Myocyte (in vitro differentiated cells): Measurements from ENCODE around the gene GALNS. TPM values are rescaled to one million over a fixed set of nuclear protein-coding genes. Genes with fewer than 3 reads are reported as not detected.
"Not testable (repeated sequence)": the region's sequence is repeated elsewhere in the genome, so short reads cannot be mapped to it uniquely, and the experiment has no call there.

Source experiments
- DNase-seq: peaks from one replicate; pipeline ENCODE4 v3.0.0-alpha.2; 2012; ENCODE audit warnings: low read depth
- total RNA-seq: library from RNA; depleted of rRNA; stranded (reverse); fragments of >200 nt; gene quantifications from 2 replicates; pipeline ENCODE4 v1.2.3, GENCODE V29; 2014

GALNS gene
- total RNA-seq, 1 donor from 2014 or later: 34.8 TPM

DNA sequence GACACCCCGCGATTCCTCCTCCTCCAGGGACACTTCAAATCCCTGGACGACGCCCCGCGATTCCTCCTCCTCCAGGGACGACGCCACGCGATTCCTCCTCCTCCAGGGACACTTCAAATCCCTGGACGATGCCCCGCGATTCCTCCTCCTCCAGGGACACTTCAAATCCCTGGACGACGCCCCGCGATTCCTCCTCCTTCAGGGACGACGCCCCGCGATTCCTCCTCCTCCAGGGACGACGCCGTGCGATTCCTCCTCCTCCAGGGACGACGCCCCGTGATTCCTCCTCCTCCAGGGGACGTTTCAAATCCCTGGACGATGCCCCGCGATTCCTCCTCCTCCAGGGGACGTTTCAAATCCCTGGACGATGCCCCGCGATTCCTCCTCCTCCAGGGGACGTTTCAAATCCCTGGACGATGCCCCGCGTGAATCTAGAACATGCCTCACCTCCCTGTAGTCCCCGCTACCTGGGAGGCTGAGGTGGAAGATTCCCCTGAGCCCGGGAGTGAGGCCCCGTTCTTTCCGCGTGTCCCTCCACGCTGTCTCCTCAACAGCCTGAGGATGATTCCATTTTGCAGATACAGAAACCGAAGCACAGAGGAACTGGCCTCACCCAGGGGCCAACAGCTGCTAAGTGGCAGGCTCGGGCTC, 33.1 kb upstream of the GALNS start:
- DNase-seq: not testable (repeated sequence)

DNA sequence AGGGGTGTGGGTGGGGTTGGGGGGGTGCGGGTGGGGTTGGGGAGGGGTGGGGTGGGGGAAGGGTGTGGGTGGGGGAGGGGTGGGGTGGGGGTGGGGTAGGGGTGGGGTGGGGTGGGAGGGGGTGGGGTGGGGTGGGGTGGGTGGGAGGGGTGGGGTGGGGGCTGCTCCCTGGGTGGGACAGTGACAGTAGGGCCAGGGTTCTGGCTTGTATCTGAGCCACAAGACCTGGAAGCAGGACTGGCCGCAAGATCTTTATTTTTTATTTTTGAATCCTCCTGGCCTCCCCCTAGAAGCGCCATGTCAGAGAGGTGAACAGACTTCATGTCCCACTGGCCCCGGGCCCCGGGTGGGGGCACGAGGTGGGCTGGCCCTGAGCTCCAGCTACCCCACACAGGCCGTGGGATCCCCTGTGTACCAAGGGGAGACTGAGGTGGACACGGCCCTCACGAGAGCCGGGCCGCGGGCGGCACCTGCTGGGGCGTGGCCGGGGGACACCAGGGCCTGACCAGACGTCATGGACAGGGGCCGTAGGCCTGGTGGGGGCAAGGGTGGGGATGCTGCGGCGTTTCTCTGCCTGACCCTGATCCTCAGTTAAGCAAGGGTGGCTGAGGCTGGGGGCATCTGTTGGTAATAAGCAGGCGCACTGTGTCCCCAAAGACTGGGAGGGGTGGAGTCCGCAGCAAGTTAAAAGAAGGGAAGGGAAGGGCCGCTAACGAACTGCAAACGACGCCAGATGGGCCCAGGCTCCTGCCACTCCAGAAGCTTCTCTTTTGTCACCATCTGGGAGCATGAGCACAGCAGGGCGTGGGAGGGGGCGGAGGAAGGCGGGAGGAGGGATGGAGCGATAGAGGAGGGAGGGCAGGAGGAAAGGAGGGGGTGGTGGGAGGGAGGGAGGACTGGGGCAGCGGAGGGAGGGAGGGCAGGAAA, 32.0 kb upstream of the GALNS start:
- no peak for DNase-seq

DNA sequence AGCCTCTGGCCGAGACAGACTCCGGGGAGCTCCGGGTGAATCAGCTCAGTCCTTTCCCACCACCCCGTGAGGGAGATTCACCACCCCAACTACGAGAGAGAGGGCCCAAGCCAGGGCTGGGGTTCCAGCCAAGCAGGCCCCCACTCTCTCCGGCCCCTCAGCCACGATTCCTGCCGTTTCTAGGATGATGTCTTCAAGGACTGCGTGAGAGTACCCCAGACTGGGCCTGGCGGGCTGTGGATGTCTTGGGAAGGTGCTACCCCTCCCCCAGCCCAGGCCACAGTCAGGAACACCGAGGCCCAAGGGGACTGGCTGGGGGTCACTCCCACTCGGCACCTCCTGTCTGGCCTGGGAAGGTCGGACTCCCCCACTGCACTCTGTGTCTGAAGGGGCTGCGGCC, 31.3 kb upstream of the GALNS start:
- DNase-seq: no peak

DNA sequence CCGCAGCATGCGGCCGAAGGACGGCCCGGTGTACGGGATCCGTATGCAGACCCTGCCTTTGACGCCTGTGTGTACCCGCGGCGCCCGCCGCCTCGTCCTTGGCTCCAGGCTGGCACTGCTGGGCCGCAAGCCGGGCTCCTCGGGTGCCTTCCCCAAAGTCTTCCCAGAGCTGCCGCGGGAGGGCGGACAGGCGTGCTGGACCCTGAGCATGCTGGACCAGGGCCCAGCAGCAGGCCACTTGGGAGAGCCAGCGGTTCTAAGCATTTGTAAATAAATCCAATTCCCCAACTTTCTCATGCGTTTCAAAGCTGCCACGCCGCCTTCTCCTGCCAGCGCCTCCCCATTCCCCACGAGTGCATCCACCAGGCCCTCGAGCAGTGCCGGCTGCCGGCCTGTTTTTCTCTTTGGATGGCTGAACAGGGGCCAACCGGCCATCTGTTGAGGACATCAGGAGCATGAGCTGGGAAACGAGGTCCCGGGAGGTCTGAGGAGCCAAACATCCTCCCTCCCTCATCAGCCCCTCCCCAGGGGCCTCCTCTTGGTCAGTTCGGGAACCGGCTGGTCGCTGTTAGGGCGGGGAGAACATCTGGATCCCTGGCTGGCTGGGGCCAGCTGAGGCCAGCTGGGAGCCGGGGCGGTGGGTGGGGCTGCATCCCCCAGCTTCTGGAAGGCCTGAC, 30.2 kb upstream of the GALNS start:
- peak; percentile 71 for DNase-seq

DNA sequence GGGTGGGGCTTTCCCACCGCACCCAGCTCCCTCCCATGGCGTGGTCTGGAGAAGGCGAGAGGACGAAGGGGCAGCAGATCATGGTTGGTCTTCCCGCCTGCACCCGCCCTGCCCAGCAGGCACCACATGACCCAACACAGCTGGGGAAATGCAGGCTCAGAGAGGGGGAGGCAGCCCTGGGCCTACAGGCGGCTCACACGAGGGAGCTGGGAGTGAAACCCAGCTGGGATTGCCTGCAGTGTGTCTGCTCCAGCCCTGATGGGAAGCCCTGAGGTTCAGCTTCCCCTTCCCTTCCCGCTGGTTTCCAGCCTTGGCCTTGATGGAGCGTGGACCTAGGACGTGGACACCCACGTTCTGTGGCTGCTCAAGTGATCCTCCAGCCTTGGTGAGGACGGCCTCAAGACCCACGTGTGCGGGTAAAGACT, 29.7 kb upstream of the GALNS start:
- DNase-seq: peak; percentile 52

DNA sequence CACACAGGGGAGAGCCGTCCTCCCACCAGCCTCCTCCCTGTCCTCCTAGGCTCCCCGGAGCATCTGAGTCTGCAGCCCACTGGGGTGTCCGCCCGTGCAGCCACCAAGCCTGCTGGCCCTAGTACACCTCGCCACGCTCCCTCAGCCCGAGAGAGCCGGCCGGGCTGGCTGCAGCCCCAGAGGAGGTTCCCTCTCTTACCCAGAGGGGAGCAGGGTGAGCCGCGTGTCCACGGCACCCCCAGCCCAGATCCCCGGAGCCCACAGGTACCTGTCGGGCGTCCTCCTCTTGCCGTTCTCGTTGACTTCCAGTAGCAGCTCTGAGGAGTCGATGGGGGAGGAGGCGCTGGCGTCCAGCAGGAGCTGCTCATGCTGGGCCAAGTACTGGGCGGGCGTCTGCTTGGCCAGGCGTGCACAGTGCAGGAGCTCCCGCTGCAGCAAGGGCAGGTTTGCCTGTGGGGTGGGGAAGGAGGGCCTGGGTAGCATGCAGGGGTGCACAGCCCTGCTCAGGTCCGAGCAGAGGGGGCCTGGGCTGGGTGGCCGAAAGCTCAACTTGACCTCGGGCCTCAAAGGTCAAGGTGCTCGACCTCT, 29.0 kb upstream of the GALNS start:
- no peak for DNase-seq

DNA sequence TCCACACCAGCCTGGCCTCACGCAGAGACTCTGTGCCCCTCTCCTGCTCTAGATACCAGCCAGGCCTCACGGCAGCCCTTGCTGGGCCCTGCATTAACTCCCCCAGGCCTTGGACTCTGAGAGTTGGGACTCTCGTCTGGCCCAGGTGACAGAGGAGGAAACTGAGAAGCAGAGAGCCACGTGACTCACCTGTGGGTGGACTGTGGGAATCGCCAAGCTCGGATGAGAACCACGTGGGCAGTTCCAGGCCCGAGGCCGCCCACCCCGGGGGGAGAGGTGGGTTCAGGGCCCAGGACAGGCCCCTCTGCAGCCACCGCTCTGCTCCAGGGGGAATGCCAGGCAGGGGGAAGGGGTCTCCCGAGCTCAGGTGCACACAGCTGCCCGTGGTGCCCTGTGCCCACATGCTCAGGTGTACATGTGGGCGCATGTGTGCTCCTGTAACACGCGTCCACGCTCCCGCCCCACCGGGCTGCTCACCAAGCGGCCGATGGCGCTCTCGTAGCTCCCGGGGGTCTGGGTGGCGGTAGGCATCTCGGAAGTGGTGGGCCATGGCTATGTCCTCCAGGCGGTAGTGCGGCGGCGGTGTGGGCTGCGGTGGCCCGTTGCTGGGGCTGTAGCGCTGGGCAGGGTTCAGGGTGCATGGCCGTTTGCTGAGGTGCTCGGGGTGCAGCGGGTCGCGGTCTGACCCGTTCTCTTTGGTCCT, 28.0 kb upstream of the GALNS start:
- no peak for DNase-seq

DNA sequence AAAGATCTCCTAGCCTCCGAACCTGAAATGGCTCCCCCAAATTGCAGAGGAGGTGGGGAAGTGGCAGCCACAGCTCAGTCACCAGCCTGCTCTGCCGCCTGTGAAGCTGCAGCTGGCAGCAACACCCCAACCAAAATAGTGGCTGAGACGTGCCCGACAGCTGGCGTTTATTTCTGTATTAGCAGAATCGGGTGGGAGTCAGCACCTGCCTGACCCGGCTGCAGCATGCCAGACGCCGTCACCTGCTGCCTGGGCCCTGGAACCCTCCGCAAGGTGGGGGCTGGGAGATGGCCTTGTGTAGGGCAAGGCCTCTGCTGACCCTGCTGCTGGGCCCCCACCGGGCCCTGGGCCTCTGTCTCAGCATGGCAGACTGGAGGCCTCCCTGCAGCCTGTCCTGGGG, 27.2 kb upstream of the GALNS start:
- peak; percentile 94 for DNase-seq

DNA sequence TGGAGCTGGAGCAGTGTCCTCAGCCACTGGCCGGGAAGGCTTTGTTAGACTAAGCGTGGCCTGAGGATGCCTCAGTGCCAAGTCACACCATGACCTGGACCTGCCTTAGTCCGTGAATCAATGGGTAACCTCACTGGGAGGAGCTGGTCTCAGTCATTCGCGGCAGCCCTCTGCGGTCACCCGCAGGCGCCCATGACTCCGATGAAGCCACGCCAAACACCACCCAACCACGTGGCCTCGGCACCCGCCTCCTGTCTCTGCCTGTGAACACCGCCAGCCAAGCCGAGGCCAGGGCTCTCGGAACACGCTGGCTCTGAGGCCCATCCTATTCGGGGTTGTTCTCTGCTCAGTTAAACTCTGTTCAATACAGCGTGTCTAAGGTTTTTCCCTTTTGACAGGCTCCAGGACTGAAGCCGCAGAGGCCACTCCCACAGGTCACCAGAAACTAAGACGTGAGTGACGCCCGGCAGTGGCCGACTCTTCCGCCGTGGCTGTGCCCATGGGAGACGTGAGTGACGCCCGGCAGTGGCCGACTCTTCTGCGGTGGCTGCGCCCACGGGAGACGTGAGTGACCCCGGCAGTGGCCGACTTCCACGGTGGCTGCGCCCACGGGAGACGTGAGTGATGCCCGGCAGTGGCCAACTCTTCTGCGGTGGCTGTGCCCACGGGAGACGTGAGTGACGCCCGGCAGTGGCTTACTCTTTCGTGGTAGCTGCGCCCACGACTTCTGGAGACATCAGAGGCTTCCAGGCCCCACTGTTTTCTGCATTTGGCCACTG, 26.6 kb upstream of the GALNS start:
- no peak for DNase-seq

DNA sequence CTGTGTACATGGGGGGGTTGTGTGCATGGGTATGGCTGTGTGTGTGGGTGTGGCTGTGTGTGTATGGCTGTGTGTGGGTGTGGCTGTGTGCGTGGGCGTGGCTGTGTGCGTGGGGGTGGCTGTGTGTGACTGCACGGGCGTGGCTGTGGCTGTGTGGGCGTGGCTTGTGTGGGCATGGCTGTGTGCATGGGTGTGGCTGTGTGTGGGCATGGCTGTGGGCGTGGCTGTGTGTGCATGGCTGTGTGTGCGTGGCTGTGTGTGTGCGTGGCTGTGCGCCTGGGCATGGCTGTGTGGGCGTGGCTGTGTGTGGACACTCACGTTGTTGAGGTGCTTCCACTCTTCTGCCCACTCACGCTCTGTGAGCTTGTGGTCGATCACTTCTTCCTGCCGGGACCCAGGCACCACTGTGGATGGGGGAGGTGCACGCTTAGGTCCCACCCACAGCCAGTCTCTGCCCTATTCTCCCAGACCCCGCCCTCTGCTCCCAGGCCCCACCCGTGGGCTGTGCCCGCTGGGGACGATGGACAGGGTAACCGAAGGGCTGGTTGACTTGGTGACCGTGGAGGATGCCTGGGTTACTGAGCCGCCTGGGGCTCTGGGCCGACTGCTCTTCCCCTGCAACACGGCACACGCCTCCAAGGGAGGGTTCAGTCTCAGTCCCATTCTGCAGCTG, 25.7 kb upstream of the GALNS start:
- no peak for DNase-seq

DNA sequence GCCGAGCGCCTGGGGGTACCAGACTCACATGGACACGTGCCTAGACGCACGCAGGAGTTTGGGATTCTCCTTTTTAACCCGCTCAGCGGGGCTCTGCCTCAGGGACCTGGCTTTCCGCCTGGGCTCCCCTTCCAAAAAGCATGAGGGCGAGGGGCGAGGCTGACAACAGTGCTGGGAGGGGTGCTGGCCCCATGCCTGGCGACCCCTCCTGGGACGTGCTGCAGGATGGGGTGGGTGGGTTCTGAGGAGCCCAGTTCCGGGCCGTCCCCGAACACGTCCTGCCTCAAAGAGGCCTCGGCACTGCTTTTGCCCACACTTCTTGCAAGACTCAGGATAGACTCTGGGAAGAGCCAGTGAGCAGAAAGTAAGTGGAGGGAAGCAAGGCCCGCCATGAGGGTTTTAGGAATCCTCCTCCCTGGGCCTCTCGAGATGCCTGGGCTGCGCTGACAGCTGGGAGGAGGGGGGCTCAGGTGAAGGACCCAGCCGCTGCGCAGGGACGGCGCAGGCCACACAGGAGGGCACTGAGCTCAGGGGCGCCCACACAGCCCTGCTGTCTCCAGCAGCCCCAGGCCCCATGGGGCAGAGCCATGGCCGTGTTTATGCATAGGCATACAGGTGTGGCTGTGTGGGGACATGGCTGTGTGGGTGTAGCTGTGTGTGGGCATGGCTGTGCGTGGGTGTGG, 25.1 kb upstream of the GALNS start:
- no peak for DNase-seq

DNA sequence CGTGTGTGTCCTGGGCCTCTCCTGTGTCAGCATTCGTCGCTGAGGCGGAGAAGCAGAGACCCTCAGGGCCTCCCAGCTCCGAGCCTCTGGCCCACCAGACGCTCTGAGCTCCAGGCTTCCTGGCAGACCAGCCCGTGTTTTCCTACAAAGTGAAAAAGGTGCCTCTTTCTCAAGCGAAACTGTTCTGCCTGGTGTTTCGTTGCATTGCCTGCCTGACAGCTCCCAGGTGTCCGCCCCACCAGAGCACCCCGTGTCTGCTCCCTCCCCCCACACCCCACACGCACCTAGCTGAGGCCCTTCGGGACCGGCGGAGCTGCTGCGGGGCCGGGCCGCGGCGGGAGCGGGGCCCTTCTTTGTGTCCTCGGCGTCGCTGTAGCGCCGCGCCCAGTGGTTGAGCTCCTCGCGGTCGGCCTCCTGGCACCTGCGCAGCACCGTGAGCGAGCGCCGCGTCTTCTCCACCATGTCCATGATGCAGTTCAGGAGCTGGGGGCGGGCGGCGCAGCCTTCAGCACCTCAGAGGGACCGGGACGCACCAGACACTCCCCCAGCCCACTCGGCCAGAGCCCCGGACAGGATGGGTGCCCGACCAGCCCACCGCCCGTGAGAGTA, 24.4 kb upstream of the GALNS start:
- DNase-seq: no peak

DNA sequence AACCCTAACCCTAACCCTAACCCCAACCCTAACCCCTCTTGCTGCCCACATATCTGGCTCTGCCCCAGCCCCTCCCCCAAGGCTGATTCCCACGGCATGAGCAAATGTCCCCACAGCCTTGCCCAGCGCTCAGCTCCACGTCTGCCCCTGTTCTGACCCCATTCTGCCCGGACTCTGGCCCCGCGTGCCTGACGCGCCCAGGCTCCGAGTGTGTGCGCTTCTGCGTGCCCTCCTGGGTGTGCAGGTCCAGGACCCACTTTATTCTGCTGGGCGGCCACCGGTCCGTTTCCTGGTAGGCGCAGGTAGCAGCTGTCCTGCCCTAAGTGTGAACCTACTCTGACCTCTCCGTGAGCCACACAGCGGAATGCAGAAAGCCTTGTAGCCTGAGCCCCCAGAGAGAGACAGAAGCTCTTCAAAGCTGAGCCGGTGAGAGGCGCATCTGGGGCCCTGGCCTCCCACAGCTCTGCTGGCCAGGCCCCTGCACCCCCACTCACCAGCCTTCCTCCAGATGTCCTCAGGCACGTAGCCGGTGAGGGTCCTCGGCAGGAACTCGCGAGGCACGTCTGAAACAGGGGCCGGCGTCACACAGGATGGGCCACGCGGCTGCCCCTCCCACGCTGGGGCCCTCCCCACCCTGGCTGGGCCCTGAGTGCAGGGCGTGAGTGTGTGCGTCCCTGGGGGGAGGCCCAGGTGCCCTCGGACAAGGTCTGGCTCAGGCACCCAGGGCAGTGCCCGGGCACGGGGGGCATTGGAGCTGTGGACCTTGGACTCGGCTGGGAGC, 23.7 kb upstream of the GALNS start:
- no peak for DNase-seq

DNA sequence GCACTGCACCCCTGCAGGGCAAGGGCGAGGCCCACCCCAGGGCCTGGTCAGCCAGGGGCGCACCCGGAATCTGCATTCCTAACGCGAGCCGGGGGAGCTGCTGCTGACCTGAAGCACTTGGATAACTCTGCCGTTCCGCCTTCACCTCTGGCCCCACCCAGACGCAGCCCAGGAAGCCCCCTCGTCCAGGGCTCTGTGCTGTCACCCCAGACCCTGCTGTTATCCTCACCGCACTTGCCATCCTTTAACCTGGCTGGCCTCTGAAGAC, 23.0 kb upstream of the GALNS start:
- DNase-seq: no peak

DNA sequence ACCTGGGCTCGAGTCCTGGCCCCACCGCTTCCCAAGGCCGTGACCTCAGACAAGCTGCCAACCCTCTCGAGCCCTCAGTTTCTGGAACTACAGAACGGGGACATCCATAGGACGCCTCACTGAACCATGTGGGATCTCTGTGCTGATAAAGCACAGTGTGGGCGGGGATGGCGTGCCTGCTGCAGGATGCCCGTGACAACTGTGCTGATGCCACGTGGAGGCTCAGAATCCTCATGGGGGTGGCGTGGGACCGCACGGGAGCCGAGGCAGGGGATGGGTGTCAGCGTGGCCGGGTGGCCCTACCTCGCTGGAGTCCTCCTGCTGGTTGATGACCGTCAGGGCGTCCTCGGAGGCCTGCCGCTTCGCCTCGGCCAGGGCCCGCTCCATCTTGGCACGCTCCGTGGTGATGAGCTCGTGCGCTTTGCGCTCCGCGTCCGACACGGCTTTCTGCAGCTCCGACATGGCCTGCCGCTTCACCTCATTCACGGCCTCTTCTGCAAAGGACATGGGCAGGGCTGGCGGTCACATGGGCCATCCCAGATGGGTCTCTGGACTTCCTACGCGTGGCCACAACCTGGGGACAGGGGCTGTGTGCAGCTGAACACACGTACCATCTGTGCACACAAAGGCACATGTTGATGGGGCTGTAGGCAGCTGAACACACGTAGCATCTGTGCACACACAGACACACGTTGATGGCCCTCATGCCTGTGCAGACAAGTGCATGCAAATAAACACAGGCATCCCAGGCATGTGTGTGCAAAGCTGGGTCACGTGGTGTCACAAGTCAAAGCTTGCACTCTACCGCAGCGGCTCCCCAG, 22.4 kb upstream of the GALNS start:
- no peak for DNase-seq

DNA sequence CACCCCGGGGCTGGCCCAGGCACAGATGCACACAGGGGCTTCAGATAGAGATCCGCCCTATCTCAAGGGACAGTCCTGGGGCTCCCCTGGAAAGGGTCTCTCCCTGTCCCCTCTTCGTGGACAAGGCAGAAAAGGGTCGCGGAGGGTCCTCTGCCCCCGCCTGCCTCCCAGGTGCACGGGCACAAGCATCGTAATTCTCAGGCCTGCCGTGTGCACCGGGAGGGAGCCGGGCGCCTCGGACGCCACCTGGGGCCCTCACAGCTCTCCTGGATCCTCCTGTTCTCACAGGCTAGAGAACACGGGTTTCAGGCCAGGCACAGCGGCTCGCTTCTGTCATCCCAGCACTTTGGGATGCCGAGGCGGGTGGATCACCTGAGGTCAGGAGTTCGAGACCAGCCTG, 21.6 kb upstream of the GALNS start:
- no peak for DNase-seq

DNA sequence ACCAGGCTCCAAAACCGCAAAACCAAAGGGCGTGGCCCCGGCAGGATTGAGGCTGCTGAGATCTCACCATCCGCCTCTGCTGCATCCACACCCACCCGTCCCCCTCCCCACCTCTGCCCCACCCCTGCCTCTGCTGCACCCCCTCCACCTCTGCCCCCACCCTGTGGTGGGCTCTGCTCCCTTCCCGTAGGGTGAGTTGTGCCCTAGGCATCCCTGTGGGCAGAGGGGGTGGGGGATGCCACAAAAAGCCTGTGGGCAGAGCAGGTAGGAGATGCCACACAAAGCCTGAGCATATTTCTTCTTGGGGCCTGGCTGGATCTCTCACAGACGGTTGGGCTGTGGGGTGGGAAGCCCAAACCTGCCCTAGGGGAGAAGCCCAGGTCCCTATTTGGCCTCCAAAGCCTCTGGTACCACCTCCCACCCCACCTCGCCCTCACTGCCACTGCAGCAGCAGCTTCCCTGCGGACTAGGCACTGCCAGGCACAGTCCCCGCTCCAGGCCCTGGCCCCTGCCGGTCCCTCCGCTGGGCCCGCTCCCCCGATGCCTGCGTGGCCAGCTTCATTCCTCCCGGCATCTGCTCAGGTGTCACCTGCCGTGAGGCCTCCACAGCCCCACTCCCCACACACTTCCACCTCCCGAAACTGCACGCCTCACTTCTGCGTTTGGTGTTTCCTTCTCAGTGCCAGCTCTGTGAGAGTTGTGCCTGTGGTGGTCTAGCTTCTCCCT, 21.0 kb upstream of the GALNS start:
- peak; percentile 67 for DNase-seq
